Smooth muscle cell (in vitro differentiated cells): ENCODE measurements around the gene KTN1. TPM values are rescaled to one million over a fixed set of nuclear protein-coding genes. Genes with fewer than 3 reads are reported as not detected.

Source experiments
- DNase-seq: peaks from one replicate; lab custom pipeline; 2025; ENCODE audit not compliant: unreplicated experiment; lab: John Stamatoyannopoulos, UW
- H2AFZ ChIP-seq: fragments of 200-600 bp; sonication (generic); 2 replicates; pipeline ENCODE4 v1.6.0; 2016; ENCODE audit warnings: antibody characterized with exemption, low read depth, mild to moderate bottlenecking
- H3F3A ChIP-seq: fragments of 200-600 bp; sonication (generic); 2 replicates; pipeline ENCODE4 v1.6.0; 2017; ENCODE audit warnings: antibody characterized with exemption, low read depth
- H3K27ac ChIP-seq: fragments of 200-600 bp; sonication (generic); 2 replicates; pipeline ENCODE4 v1.5.1; 2016; ENCODE audit warnings: low read depth, mild to moderate bottlenecking
- H3K27me3 ChIP-seq: fragments of 200-600 bp; sonication (generic); 2 replicates; pipeline ENCODE4 v1.6.1; 2016; ENCODE audit warnings: low read depth, mild to moderate bottlenecking
- H3K36me3 ChIP-seq: fragments of 200-600 bp; sonication (generic); 2 replicates; pipeline ENCODE4 v1.5.1; 2016; ENCODE audit warnings: low read depth
- H3K4me1 ChIP-seq: fragments of 200-600 bp; sonication (generic); 2 replicates; pipeline ENCODE4 v1.5.1; 2016; ENCODE audit warnings: low read depth
- H3K4me2 ChIP-seq: fragments of 200-600 bp; sonication (generic); 2 replicates; pipeline ENCODE4 v1.6.0; 2016; ENCODE audit warnings: mild to moderate bottlenecking
- H3K4me3 ChIP-seq: fragments of 200-600 bp; sonication (generic); 2 replicates; pipeline ENCODE4 v1.5.1; 2016; ENCODE audit warnings: mild to moderate bottlenecking
- H3K79me2 ChIP-seq: fragments of 200-600 bp; sonication (generic); 2 replicates; pipeline ENCODE4 v1.6.0; 2016; ENCODE audit warnings: low read depth, mild to moderate bottlenecking
- H3K9ac ChIP-seq: fragments of 200-600 bp; sonication (generic); 2 replicates; pipeline ENCODE4 v1.6.0; 2016; ENCODE audit warnings: low read depth
- H3K9me3 ChIP-seq: fragments of 200-600 bp; sonication (generic); replicated peaks from 2 replicates; pipeline ENCODE4 v1.5.1; 2016; ENCODE audit warnings: low read depth
- H4K20me1 ChIP-seq: fragments of 200-600 bp; sonication (generic); 2 replicates; pipeline ENCODE4 v1.6.0; 2016; ENCODE audit warnings: low read depth
- WGBS: methylation state at CpG from one replicate; pipeline ENCODE4 v1.1.7; 2016; ENCODE audit warnings: low lambda C conversion rate; 5-methylcytosine and 5-hydroxymethylcytosine counted together
- polyA plus RNA-seq: library from polyadenylated mRNA; unstranded; fragments of >200 nt; fragmentation: Nextera tagmentation; extraction: Ambion mirVana; gene quantifications from 2 replicates; pipeline ENCODE4 v1.2.1, GENCODE V29; 2016
- total RNA-seq: library from RNA; depleted of rRNA; stranded (reverse); fragments of >200 nt; gene quantifications from 2 replicates; pipeline ENCODE4 v1.2.3, GENCODE V29; 2014
- TF ChIP-seq, protein P1 (sequence below): fragments of 200-600 bp; sonication (generic); IDR thresholded peaks from 2 replicates; pipeline ENCODE4 v1.5.1; 2017; ENCODE audit warnings: borderline replicate concordance, mild to moderate bottlenecking, antibody characterized with exemption; ENCODE audit not compliant: insufficient read depth, poor library complexity, severe bottlenecking

The KTN1 gene
- total and polyA plus RNA-seq, 2 experiments from 2014 or later, result 84.8 to 119 TPM

DNA sequence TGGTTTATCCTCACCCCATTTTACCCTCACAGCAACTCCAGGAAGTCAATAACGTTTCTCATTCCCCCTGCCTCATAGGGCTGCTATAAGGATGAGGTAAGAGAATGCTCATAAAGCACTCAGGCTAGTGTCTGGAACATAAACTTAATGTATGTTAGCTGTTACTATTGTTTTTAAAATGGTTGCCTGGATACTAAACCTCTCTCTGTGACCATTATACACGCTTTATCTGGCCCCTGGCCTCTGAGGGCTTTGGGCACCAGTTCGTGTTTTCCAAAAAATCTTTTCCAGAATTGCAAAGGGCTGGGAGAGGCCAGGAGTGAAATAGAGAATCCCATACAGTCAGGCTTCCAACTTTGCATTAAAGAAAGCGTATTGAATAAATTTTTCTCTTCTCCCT is 113.9 kb downstream of the KTN1 start:
- no peak overlapping the region for H3K4me3 ChIP-seq
- no peaks in the 10 kb centered on the region for H3K27me3 ChIP-seq
- no peak overlapping the region for H3K27ac ChIP-seq
- no peaks in the 10 kb centered on the region for H3K9me3 ChIP-seq
- no peak for DNase-seq
- no peaks in the 10 kb centered on the region for H3K4me1 ChIP-seq
- no peak overlapping the region for H2AFZ ChIP-seq
- H3K36me3 ChIP-seq, result no peaks in the 10 kb centered on the region
- 71% methylated on average over 4 of the region's 4 CpGs for WGBS
- TF ChIP-seq, protein P1, sequence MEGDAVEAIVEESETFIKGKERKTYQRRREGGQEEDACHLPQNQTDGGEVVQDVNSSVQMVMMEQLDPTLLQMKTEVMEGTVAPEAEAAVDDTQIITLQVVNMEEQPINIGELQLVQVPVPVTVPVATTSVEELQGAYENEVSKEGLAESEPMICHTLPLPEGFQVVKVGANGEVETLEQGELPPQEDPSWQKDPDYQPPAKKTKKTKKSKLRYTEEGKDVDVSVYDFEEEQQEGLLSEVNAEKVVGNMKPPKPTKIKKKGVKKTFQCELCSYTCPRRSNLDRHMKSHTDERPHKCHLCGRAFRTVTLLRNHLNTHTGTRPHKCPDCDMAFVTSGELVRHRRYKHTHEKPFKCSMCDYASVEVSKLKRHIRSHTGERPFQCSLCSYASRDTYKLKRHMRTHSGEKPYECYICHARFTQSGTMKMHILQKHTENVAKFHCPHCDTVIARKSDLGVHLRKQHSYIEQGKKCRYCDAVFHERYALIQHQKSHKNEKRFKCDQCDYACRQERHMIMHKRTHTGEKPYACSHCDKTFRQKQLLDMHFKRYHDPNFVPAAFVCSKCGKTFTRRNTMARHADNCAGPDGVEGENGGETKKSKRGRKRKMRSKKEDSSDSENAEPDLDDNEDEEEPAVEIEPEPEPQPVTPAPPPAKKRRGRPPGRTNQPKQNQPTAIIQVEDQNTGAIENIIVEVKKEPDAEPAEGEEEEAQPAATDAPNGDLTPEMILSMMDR, result no peak
- H3K79me2 ChIP-seq, result no peaks in the 10 kb centered on the region
- no peaks in the 10 kb centered on the region for H4K20me1 ChIP-seq
- H3F3A ChIP-seq, result no peaks in the 10 kb centered on the region
- no peak overlapping the region for H3K4me2 ChIP-seq
- H3K9ac ChIP-seq, result no peak overlapping the region

DNA sequence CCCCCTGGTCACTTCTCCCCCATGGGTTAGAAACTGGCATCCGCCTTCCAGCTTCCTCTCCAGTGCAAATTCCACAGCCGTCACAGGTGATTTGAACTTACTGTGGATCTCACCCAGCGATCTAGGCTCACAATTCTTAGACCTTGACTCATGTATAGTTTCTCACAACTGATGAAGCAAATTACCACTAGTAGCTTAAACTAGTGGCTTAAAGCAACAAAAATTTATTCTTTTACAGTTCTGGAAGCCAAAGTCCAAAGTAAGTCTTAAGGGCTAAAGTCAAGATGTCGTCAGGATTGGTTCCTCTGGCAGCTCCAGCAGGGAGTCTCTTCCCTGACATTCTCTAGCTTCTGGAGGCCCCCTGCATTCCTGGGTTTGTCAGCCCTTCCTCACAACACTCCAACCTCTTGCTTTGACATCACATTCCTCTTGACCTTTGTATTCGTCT is 117.4 kb downstream of the KTN1 start:
- Histone ChIP-seq H4K20me1 (no peaks in the 10 kb centered on the region), H3K27me3 (no peaks in the 10 kb centered on the region), H3K4me2 (no peak overlapping the region), H3K9ac (no peak overlapping the region), H3K27ac (no peak overlapping the region), H2AFZ (no peak overlapping the region), H3K9me3 (no peaks in the 10 kb centered on the region), H3K4me3 (no peak overlapping the region), H3F3A (no peaks in the 10 kb centered on the region), H3K4me1 (no peaks in the 10 kb centered on the region), H3K36me3 (no peaks in the 10 kb centered on the region), H3K79me2 (no peaks in the 10 kb centered on the region)
- 80% methylated on average over 5 of the region's 5 CpGs for WGBS
- TF ChIP-seq, protein P1, result no peak
- DNase-seq, result no peak

DNA sequence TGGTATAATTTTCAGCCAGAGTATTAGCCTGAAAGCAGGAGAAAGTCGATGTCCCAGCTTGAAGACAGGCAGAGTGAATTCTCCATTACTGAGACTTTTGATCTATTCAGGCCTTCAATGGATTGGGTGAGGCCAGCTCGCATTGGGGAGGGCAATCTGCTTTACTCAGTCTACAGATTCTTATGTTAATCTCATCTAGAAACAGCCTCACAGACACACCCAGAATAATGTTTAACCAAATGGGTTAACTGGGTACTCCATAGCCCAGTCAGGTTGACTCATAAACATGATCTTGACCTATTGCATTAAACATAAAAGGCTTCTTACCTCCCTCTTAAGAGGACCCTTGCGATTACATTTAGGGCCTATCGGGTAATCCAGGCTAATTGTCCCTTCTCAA is 118.0 kb downstream of the KTN1 start:
- WGBS, result 96% methylated on average over 4 of the region's 4 CpGs
- Histone ChIP-seq H3F3A (no peaks in the 10 kb centered on the region), H3K27me3 (no peaks in the 10 kb centered on the region), H3K4me2 (no peak overlapping the region), H2AFZ (no peak overlapping the region), H3K4me1 (no peaks in the 10 kb centered on the region), H3K9me3 (no peaks in the 10 kb centered on the region), H3K36me3 (no peaks in the 10 kb centered on the region), H4K20me1 (no peaks in the 10 kb centered on the region), H3K4me3 (no peak overlapping the region), H3K79me2 (no peaks in the 10 kb centered on the region), H3K27ac (no peak overlapping the region), H3K9ac (no peak overlapping the region)
- TF ChIP-seq, protein P1, result no peak
- DNase-seq, result no peak

DNA sequence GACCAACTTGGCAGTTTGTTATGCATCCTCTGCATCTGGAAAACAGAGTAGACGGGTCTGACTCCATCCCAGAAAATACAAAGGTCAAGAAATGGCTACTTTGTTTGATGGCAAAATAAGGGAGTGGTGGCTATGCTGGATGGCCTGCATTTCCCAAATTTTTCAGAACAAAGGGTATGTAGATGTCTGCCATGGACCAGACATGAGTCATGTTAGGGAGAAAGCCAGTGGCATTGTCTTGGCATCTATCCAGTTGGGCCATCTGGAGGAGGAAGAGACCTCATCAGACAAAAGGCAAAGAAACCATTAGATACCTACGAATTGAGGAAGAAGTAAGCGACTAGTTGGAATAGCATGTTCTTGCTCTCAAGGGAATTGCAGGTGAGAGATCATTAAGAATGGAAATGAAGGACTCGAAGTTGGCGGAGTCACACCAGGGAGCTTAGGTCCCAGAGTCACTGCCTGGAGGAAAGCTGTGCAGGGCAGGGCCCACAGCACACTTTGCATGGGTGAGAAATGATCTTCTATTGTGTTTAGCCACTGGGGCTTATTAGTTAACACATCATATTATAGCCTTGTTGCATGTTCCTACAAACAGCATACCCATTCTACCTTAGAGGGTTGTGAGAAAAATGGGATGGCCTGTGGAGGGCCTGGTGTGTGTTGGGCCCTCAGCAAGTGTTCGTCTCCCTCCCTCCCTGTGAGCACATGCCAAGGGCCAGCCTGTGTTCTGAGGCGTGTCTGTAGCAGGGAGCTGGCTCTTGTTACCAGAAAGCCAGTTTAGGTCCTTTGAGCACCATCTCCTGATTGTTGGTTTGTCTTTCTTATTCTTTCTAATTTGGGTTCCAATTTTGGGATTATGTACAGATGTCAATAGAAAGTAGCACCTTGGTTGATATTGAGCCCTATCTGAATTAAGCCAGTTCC is 119.4 kb downstream of the KTN1 start:
- no peaks in the 10 kb centered on the region for H3K9me3 ChIP-seq
- H2AFZ ChIP-seq, result no peak overlapping the region
- no peak overlapping the region for H3K9ac ChIP-seq
- no peaks in the 10 kb centered on the region for H3K27me3 ChIP-seq
- no peak for DNase-seq
- H3K4me2 ChIP-seq, result no peak overlapping the region
- 85% methylated on average over 7 of the region's 7 CpGs for WGBS
- TF ChIP-seq, protein P1, result no peak
- no peak overlapping the region for H3K27ac ChIP-seq
- H3K4me1 ChIP-seq, result no peaks in the 10 kb centered on the region
- no peaks in the 10 kb centered on the region for H3K36me3 ChIP-seq
- no peaks in the 10 kb centered on the region for H3K79me2 ChIP-seq
- H3K4me3 ChIP-seq, result no peak overlapping the region
- no peaks in the 10 kb centered on the region for H3F3A ChIP-seq
- no peaks in the 10 kb centered on the region for H4K20me1 ChIP-seq
